GM12892 (cell line): Measurements from ENCODE around the gene BUD13.

Experiments used
- POLR2A ChIP-seq: IDR thresholded peaks from 2 replicates; pipeline ENCODE4 v1.6.1; 2011; ENCODE audit warnings: low read depth, low read length, control low read depth
- POLR2AphosphoS5 ChIP-seq: IDR thresholded peaks from 2 replicates; pipeline ENCODE4 v1.6.1; 2011; ENCODE audit warnings: low read depth, low read length, control low read depth

- TF ChIP-seq POLR2A: no peak
- TF ChIP-seq POLR2AphosphoS5: no peak
These were observed 46.3 kb upstream of the BUD13 start for GRCh38 chr11:116819049-116819448.
